Right lung (tissue), 5 donors: Measurements from ENCODE around the gene SLC34A3. TPM values are rescaled to one million over a fixed set of nuclear protein-coding genes. Genes with fewer than 3 reads are reported as not detected.

Experiments used
- DNase-seq, 2 donors: peaks; one replicate each; pipeline ENCODE4 v3.0.0-alpha.2; 2013
- polyA plus RNA-seq, 5 donors: library from polyadenylated mRNA; unstranded; fragments of 120-200 nt; gene quantifications; one replicate each; pipeline versions ENCODE4 v1.2.1 to v1.2.3, GENCODE V29; 2013; ENCODE audit warnings: inconsistent platforms in 1 of 5, low replicate concordance in 1 of 5; ENCODE audit not compliant: insufficient read length in 5 of 5, insufficient read depth in 1 of 5

Gene SLC34A3
- polyA plus RNA-seq, 5 donors, result 0.84 to 2.5 (median 1.9) TPM

GRCh38 chr9:137275588-137276472 is 45.1 kb downstream of the SLC34A3 start:
- DNase-seq, result no peak

- peak; percentile 87 to 90 for DNase-seq
Observed at GRCh38 chr9:137276473-137277328, 46.0 kb downstream of the SLC34A3 start.

- DNase-seq, result peak in 1 of 2 donors; percentile 78
Observed at GRCh38 chr9:137277329-137278041, 46.8 kb downstream of the SLC34A3 start, which contains the start of gene TOR4A. Gene TOR4A (plus strand): TSS chr9:137277726. CDS start chr9:137278690, 964 bp downstream.

GRCh38 chr9:137278061-137278701 is 47.5 kb downstream of the SLC34A3 start:
- no peak for DNase-seq

- DNase-seq, result no peak
Observed at GRCh38 chr9:137278721-137279711, 48.3 kb downstream of the SLC34A3 start.

GRCh38 chr9:137279741-137280473 is 49.2 kb downstream of the SLC34A3 start:
- no peak for DNase-seq

- DNase-seq, result no peak
Observed at GRCh38 chr9:137280474-137281344, 50.0 kb downstream of the SLC34A3 start.

GRCh38 chr9:137281345-137282116 is 50.8 kb downstream of the SLC34A3 start:
- DNase-seq, result no peak

Other genes with a start within 250 kb of the SLC34A3 start
- 1 to 10 TPM in 2 of 5 donors, under 1 TPM in 3; 0.59 to 1.9 (median 0.89) TPM for gene LCNL1, start 247.9 kb upstream of the SLC34A3 start, polyA plus RNA-seq
- gene PAXX, start 238.5 kb upstream of the SLC34A3 start, polyA plus RNA-seq, result 10 to 100 TPM; 26.2 to 57.5 (median 36.8) TPM
- 10 to 100 TPM; 25.9 to 74.3 (median 43.8) TPM for gene CLIC3, start 234.3 kb upstream of the SLC34A3 start, polyA plus RNA-seq
- 10 to 100 TPM; 16.0 to 35.7 (median 21.0) TPM for gene ABCA2, start 202.7 kb upstream of the SLC34A3 start, polyA plus RNA-seq
- gene FUT7, start 198.8 kb upstream of the SLC34A3 start, polyA plus RNA-seq, result under 1 TPM in 1 of 5 donors, not detected in 4; 0.08 TPM
- gene NPDC1, start 184.7 kb upstream of the SLC34A3 start, polyA plus RNA-seq, result 10 to 100 TPM; 20.6 to 61.5 (median 33.8) TPM
- 1 to 10 TPM; 2.0 to 5.4 (median 3.2) TPM for gene ENTPD2, start 176.8 kb upstream of the SLC34A3 start, polyA plus RNA-seq
- gene SAPCD2, start 160.3 kb upstream of the SLC34A3 start, polyA plus RNA-seq, result 10 to 100 TPM in 3 of 5 donors, 1 to 10 TPM in 2; 8.9 to 13.7 (median 10.3) TPM
- gene UAP1L1, start 153.4 kb upstream of the SLC34A3 start, polyA plus RNA-seq, result 1 to 10 TPM; 4.6 to 8.4 (median 5.6) TPM
- gene MAN1B1, start 143.9 kb upstream of the SLC34A3 start, polyA plus RNA-seq, result 10 to 100 TPM; 50.7 to 68.6 (median 60.1) TPM
- 10 to 100 TPM; 27.2 to 50.4 (median 48.6) TPM for gene DPP7, start 116.2 kb upstream of the SLC34A3 start, polyA plus RNA-seq
- under 1 TPM; 0.12 to 0.51 (median 0.23) TPM for gene GRIN1, start 91.7 kb upstream of the SLC34A3 start, polyA plus RNA-seq
- under 1 TPM in 4 of 5 donors, not detected in 1; 0.23 to 0.49 (median 0.37) TPM for gene LRRC26, start 60.9 kb upstream of the SLC34A3 start, polyA plus RNA-seq
- not detected for gene TMEM210, start 58.8 kb upstream of the SLC34A3 start, polyA plus RNA-seq
- 10 to 100 TPM; 34.4 to 53.0 (median 44.4) TPM for gene ANAPC2, start 42.3 kb upstream of the SLC34A3 start, polyA plus RNA-seq
- 10 to 100 TPM; 34.4 to 69.2 (median 43.9) TPM for gene SSNA1, start 42.2 kb upstream of the SLC34A3 start, polyA plus RNA-seq
- gene TPRN, start 30.2 kb upstream of the SLC34A3 start, polyA plus RNA-seq, result 10 to 100 TPM in 2 of 5 donors, 1 to 10 TPM in 3; 5.9 to 12.1 (median 7.6) TPM
- gene TMEM203, start 25.3 kb upstream of the SLC34A3 start, polyA plus RNA-seq, result 10 to 100 TPM; 31.5 to 40.1 (median 35.4) TPM
- gene NDOR1, start 25.2 kb upstream of the SLC34A3 start, polyA plus RNA-seq, result 10 to 100 TPM in 2 of 5 donors, 1 to 10 TPM in 3; 6.9 to 16.1 (median 9.8) TPM
- 10 to 100 TPM in 1 of 5 donors, 1 to 10 TPM in 4; 3.2 to 10.8 (median 6.3) TPM for gene RNF208, start 8.7 kb upstream of the SLC34A3 start, polyA plus RNA-seq
- 1 to 10 TPM in 4 of 5 donors, under 1 TPM in 1; 0.96 to 3.0 (median 2.0) TPM for gene CYSRT1, start 5.7 kb upstream of the SLC34A3 start, polyA plus RNA-seq
- gene RNF224, start 3.4 kb upstream of the SLC34A3 start, polyA plus RNA-seq, result 1 to 10 TPM; 1.5 to 3.8 (median 3.5) TPM
- gene TUBB4B, start 10.4 kb downstream of the SLC34A3 start, polyA plus RNA-seq, result 100 to 1,000 TPM; 211 to 322 (median 258) TPM
- gene STPG3, start 20.4 kb downstream of the SLC34A3 start, polyA plus RNA-seq, result 1 to 10 TPM in 2 of 5 donors, under 1 TPM in 3; 0.26 to 1.5 (median 0.98) TPM
- gene NELFB, start 24.4 kb downstream of the SLC34A3 start, polyA plus RNA-seq, result 10 to 100 TPM; 43.3 to 73.2 (median 55.3) TPM
- gene TOR4A, start 46.8 kb downstream of the SLC34A3 start, polyA plus RNA-seq, result 10 to 100 TPM in 3 of 5 donors, 1 to 10 TPM in 2; 6.6 to 17.8 (median 10.3) TPM
- gene NRARP, start 71.4 kb downstream of the SLC34A3 start, polyA plus RNA-seq, result 10 to 100 TPM in 1 of 5 donors, 1 to 10 TPM in 4; 7.5 to 14.7 (median 9.0) TPM
- 10 to 100 TPM; 10.9 to 22.0 (median 15.0) TPM for gene EXD3, start 192.3 kb downstream of the SLC34A3 start, polyA plus RNA-seq
- 1 to 10 TPM; 3.9 to 8.4 (median 6.9) TPM for gene NOXA1, start 192.5 kb downstream of the SLC34A3 start, polyA plus RNA-seq
- under 1 TPM; 0.32 to 0.63 (median 0.52) TPM for gene ENTPD8, start 210.5 kb downstream of the SLC34A3 start, polyA plus RNA-seq
- 10 to 100 TPM; 31.1 to 46.8 (median 40.3) TPM for gene NSMF, start 228.4 kb downstream of the SLC34A3 start, polyA plus RNA-seq